ENCODE results near the gene NME8.

The NME8 gene

DNA sequence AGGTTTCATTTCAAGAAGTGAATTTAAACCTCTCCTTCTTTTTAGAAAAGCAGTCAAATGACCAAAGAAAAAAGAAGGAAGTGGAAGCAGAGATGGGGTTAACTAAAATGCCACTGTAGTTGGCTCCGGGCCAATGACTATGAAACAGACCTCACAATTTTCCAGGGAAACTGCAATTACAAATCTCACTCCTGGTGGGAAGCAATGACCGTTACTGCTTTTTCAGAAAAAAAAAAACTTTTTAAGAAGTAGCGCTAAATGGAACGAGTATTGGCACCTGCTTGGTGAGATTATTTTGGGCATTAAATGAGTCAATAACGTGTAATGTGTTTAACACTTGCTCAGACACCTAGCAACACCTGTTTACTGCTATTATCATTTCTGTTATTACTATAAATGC is 67.0 kb downstream of the NME8 start:
- Histone ChIP-seq H3K27ac (replicated peaks) (no peak overlapping the region), H3K4me3 (replicated peaks; ENCODE audit: insufficient read depth, low read length) (no peak overlapping the region), H3K27me3 (ENCODE audit: insufficient read depth, poor library complexity, severe bottlenecking) (no peaks in the 10 kb centered on the region)
- peak in 1 of 2 experiments; percentile 51 for DNase-seq (ENCODE audit: low read depth in 1 of 2, low spot score in 1 of 2)
- TF ChIP-seq GABPA (IDR thresholded peaks at IDR 0.05; ENCODE audit: low read depth): no peak
- TF ChIP-seq, protein P1, sequence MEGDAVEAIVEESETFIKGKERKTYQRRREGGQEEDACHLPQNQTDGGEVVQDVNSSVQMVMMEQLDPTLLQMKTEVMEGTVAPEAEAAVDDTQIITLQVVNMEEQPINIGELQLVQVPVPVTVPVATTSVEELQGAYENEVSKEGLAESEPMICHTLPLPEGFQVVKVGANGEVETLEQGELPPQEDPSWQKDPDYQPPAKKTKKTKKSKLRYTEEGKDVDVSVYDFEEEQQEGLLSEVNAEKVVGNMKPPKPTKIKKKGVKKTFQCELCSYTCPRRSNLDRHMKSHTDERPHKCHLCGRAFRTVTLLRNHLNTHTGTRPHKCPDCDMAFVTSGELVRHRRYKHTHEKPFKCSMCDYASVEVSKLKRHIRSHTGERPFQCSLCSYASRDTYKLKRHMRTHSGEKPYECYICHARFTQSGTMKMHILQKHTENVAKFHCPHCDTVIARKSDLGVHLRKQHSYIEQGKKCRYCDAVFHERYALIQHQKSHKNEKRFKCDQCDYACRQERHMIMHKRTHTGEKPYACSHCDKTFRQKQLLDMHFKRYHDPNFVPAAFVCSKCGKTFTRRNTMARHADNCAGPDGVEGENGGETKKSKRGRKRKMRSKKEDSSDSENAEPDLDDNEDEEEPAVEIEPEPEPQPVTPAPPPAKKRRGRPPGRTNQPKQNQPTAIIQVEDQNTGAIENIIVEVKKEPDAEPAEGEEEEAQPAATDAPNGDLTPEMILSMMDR (IDR thresholded peaks at IDR 0.05; ENCODE audit: insufficient read depth, low read length): no peak
- TF ChIP-seq, protein P2, sequence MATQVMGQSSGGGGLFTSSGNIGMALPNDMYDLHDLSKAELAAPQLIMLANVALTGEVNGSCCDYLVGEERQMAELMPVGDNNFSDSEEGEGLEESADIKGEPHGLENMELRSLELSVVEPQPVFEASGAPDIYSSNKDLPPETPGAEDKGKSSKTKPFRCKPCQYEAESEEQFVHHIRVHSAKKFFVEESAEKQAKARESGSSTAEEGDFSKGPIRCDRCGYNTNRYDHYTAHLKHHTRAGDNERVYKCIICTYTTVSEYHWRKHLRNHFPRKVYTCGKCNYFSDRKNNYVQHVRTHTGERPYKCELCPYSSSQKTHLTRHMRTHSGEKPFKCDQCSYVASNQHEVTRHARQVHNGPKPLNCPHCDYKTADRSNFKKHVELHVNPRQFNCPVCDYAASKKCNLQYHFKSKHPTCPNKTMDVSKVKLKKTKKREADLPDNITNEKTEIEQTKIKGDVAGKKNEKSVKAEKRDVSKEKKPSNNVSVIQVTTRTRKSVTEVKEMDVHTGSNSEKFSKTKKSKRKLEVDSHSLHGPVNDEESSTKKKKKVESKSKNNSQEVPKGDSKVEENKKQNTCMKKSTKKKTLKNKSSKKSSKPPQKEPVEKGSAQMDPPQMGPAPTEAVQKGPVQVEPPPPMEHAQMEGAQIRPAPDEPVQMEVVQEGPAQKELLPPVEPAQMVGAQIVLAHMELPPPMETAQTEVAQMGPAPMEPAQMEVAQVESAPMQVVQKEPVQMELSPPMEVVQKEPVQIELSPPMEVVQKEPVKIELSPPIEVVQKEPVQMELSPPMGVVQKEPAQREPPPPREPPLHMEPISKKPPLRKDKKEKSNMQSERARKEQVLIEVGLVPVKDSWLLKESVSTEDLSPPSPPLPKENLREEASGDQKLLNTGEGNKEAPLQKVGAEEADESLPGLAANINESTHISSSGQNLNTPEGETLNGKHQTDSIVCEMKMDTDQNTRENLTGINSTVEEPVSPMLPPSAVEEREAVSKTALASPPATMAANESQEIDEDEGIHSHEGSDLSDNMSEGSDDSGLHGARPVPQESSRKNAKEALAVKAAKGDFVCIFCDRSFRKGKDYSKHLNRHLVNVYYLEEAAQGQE (IDR thresholded peaks at IDR 0.05; ENCODE audit: insufficient replicate concordance, low read depth): no peak
- peak; percentile 46; the same call in 1 of the 2 replicates for TF ChIP-seq POLR2AphosphoS5 (IDR thresholded peaks at IDR 0.05; ENCODE audit: low read depth)
- peak; percentile 96 for TF ChIP-seq SPI1 (IDR thresholded peaks at IDR 0.05; ENCODE audit: borderline replicate concordance, low read depth)

DNA sequence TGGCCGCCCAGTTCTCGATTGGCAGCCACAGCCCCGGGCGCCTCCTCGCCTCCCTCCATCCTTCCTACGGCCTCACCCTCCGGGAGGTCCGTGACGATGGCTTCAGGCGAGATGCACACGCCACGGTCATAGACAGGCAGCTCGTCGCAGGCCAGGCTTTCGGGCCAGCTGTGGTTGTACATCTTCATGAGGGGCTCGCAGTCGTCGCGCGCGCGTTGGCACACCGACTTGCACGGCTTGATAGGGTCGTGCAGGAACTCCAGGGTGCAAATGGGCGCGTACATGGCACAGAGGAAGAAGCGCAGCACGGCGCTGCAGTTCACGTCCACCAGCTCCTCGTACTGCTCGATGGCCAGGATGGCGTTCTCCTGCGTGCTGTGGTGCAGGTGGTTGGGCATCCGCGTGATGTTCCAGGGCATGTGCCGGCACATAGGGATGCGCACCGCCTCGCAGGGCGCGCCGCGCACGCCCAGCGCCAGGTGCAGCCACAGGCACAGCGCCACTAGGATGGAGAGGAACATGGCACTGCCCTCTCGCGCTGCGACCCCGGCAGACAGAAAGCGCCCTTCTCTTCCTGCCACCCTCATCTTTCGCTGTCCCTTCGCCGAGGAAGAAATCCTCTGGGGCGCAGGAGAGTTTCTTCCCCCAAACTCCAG is 67.7 kb downstream of the NME8 start:
- TF ChIP-seq GABPA (IDR thresholded peaks at IDR 0.05; ENCODE audit: low read depth): no peak
- TF ChIP-seq, protein P1 (IDR thresholded peaks at IDR 0.05; ENCODE audit: insufficient read depth, low read length): no peak
- TF ChIP-seq, protein P2 (IDR thresholded peaks at IDR 0.05; ENCODE audit: insufficient replicate concordance, low read depth): no peak
- no peak for TF ChIP-seq SPI1 (IDR thresholded peaks at IDR 0.05; ENCODE audit: borderline replicate concordance, low read depth)
- no peak for TF ChIP-seq POLR2AphosphoS5 (IDR thresholded peaks at IDR 0.05; ENCODE audit: low read depth)
- Histone ChIP-seq H3K27ac (replicated peaks) (no peak overlapping the region), H3K27me3 (ENCODE audit: insufficient read depth, poor library complexity, severe bottlenecking) (no peaks in the 10 kb centered on the region), H3K4me3 (replicated peaks; ENCODE audit: insufficient read depth, low read length) (peak overlapping the region; percentile 39)
- peak in 1 of 2 experiments; percentile 14 for DNase-seq (ENCODE audit: low read depth in 1 of 2, low spot score in 1 of 2)

DNA sequence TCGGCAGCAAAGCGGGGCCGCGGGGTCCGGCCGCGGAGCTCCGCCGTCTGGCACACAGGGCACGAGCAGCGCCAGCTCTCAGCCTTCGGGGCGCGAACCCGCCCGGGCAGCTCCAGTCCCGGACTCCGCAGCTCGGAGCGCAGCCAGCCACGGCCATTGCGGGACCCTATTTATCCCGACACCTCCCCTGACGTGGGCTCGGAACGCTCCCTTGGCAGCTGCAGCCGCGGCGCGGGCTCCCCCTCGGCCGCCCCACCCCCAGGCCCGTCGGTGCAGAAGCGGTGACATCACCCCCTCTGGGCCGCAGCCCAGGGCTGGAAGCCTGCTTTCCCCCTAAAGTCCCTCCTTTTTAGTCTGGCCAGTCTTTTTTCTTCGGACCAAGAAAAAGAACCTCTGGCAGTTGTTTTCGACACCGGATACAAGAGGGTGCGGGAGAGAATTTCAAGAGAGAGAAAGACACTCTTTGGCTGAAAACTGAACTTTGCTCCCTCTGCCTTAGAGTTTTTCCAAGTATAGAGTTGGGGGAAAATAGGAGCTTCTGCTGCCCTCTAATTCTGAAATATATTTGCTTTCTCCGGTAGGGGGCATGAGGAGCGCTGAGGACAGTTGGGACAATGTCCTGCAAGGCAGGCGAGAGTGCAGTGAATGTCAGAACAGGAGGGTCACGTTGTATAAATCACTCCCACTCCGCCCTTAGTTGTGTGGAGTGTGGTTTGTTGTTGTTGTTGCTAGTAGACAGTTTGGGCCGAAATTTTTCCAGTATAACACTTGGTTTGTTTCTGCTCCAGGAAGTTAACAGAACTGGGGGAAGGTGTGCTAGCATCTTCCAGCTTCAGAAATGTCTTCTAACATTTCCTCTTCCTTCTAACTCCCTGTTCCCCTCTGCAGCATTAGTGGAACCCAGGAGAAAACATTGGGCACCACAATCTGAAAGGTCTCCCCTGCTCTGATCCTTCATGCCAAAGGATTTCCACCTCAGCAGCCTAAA is 68.6 kb downstream of the NME8 start, which contains the start of gene SFRP4:
SFRP4 (minus strand) TSS at position 145 of the 988 bp plus-strand sequence. CDS start 280 bp downstream, outside the sequence.
- Histone ChIP-seq H3K27ac (replicated peaks) (no peak within 1 kb of the TSS), H3K4me3 (replicated peaks; ENCODE audit: insufficient read depth, low read length) (peak within 1 kb of the TSS; percentile 39), H3K27me3 (ENCODE audit: insufficient read depth, poor library complexity, severe bottlenecking) (no peaks in the 10 kb centered on the region)
- DNase-seq (ENCODE audit: low read depth in 1 of 2, low spot score in 1 of 2): peak in 1 of 2 experiments; percentile 66
- TF ChIP-seq, protein P2 (IDR thresholded peaks at IDR 0.05; ENCODE audit: insufficient replicate concordance, low read depth): no peak
- TF ChIP-seq, protein P1 (IDR thresholded peaks at IDR 0.05; ENCODE audit: insufficient read depth, low read length): peak; percentile 60
